Gastroesophageal sphincter (tissue), 3 donors: Measurements from ENCODE around the gene TFDP2.

ENCODE experiments used
- EP300 ChIP-seq: sonication (generic); formaldehyde crosslinking; IDR thresholded peaks from one replicate; pipeline ENCODE4 v1.6.1; 2017; ENCODE audit warnings: antibody characterized with exemption, mild to moderate bottlenecking
- POLR2A ChIP-seq, 2 donors: fragments of 450-650 bp; IDR thresholded peaks; one replicate each; pipeline ENCODE4 v1.6.1; 2017; ENCODE audit warnings: antibody characterized with exemption in 2 of 2, mild to moderate bottlenecking in 2 of 2, moderate library complexity in 1 of 2
- POLR2AphosphoS5 ChIP-seq: sonication (generic); formaldehyde crosslinking; IDR thresholded peaks from one replicate; pipeline ENCODE4 v1.6.1; 2017; ENCODE audit warnings: antibody characterized with exemption
- TF ChIP-seq, protein P1 (sequence below), 4 experiments: fragments of 200-600 bp in 2 of 4; fragments of 450-650 bp in 2 of 4; sonication (generic) in 1 of 4; IDR thresholded peaks; one replicate each; pipeline ENCODE4 v1.5.1; 2017 to 2019; ENCODE audit warnings: antibody characterized with exemption in 4 of 4, mild to moderate bottlenecking in 2 of 4, moderate library complexity in 2 of 4

DNA sequence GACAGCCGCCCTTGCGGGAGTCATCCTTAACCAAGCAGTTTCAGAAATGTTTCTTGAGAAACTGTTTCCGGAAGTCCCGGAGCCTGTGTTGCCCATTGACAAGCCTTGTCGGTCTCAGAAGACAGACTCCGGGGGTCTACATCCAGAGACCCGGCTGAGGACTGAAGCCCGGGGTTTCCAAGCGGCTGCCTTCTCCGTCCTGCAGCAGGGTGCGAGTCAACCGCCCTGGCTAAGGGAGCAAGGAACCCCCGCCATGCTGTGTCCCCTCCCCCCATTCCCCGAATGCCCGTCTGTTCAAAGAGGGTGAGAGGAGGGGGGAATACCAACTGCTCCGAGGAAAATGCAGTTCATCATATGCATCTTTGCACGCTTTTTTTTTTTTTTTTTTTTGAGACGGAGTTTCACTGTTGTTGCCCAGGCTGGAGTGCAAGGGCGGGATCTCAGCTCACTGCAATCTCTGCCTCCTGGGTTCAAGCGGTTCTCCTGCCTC lies 211.3 kb downstream of the TFDP2 start:
- TF ChIP-seq, protein P1, sequence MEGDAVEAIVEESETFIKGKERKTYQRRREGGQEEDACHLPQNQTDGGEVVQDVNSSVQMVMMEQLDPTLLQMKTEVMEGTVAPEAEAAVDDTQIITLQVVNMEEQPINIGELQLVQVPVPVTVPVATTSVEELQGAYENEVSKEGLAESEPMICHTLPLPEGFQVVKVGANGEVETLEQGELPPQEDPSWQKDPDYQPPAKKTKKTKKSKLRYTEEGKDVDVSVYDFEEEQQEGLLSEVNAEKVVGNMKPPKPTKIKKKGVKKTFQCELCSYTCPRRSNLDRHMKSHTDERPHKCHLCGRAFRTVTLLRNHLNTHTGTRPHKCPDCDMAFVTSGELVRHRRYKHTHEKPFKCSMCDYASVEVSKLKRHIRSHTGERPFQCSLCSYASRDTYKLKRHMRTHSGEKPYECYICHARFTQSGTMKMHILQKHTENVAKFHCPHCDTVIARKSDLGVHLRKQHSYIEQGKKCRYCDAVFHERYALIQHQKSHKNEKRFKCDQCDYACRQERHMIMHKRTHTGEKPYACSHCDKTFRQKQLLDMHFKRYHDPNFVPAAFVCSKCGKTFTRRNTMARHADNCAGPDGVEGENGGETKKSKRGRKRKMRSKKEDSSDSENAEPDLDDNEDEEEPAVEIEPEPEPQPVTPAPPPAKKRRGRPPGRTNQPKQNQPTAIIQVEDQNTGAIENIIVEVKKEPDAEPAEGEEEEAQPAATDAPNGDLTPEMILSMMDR (IDR thresholded peaks at IDR 0.05): no peak
- TF ChIP-seq POLR2A (IDR thresholded peaks at IDR 0.05) (no peak), POLR2AphosphoS5 (no peak), EP300 (no peak)
